K562 (cell line): ENCODE results near the gene CPLX3. TPM values are rescaled to one million over a fixed set of nuclear protein-coding genes. Genes with fewer than 3 reads are reported as not detected.

Source experiments
- ATAC-seq: fragments of 200-7000 bp; cut with Tn5 transposase; 3 replicates; pipeline ENCODE4 v1.9.1; 2020; ENCODE audit warnings: moderate library complexity
- BruUV-seq: library from RNA; stranded (reverse); fragments of 400-500 nt; replicated peaks from 2 replicates; lab custom pipeline; 2021; lab: Mats Ljungman, UMichigan
- CTCF ChIA-PET: fragments of 300-600 bp; formaldehyde crosslinking; extraction: SDS; loops from one replicate; lab custom pipeline; 2021; ENCODE audit warnings: low intra/inter-chr PET ratio; lab: Yijun Ruan, JAX
- POLR2A ChIA-PET: fragments of 300-600, 350-650 bp; sonication (Branson Sonifier 250); formaldehyde crosslinking; extraction: SDS; loops from one replicate; lab custom pipeline; 2021; ENCODE audit warnings: antibody characterized with exemption, inconsistent platforms; lab: Yijun Ruan, JAX
- DNase-seq, 4 experiments: peaks; one replicate each; pipeline versions ENCODE4 v3.0.0 to v3.0.0-alpha.2; 2011 to 2018; ENCODE audit warnings: low spot score in 3 of 4, mixed read lengths in 3 of 4; ENCODE audit errors: extremely low read depth in 1 of 4
- FAIRE-seq: peaks from 2 replicates; lab custom pipeline; 2011; peaks lifted over from hg19 to GRCh38; lab: Jason Lieb, UNC
- H2AFZ ChIP-seq: 2 replicates; pipeline ENCODE4 v1.6.0; 2011; ENCODE audit warnings: low read depth, low read length, control low read depth, inconsistent platforms
- H3K27ac ChIP-seq: fragments of 200-600 bp; 3 replicates; pipeline ENCODE4 v1.8.0; 2011; ENCODE audit warnings: low read depth, mild to moderate bottlenecking, control low read depth, inconsistent platforms, low read length, moderate library complexity, mixed read lengths; ENCODE audit errors: extremely low read depth
- H3K27me3 ChIP-seq, 2 experiments: fragments of 300-600 bp in 1 of 2; 2 replicates in 1 of 2; 3 replicates in 1 of 2; pipeline versions ENCODE4 v1.6.0 to v1.8.0; 2011; ENCODE audit warnings: inconsistent platforms in 2 of 2, low read length in 2 of 2, mild to moderate bottlenecking in 1 of 2, mixed read lengths in 1 of 2, moderate library complexity in 1 of 2; ENCODE audit not compliant: control insufficient read depth in 2 of 2, insufficient read depth in 2 of 2
- H3K36me3 ChIP-seq: fragments of 300-600 bp; 3 replicates; pipeline ENCODE4 v1.8.0; 2011; ENCODE audit warnings: mild to moderate bottlenecking, low read length, inconsistent platforms; ENCODE audit not compliant: control insufficient read depth, insufficient read depth
- H3K4me1 ChIP-seq, 2 experiments: fragments of 200-600 bp in 1 of 2; replicated peaks in 1 of 2; 2 replicates in 1 of 2; 3 replicates in 1 of 2; pipeline versions ENCODE4 v1.5.1 to v1.8.0; 2011; ENCODE audit warnings: inconsistent platforms in 2 of 2, low read length in 2 of 2, mild to moderate bottlenecking in 1 of 2, mixed read lengths in 1 of 2, moderate library complexity in 1 of 2; ENCODE audit not compliant: control insufficient read depth in 2 of 2, insufficient read depth in 2 of 2
- H3K4me2 ChIP-seq: 2 replicates; pipeline ENCODE4 v1.6.1; 2011; ENCODE audit warnings: low read length, control low read depth, inconsistent platforms, mixed read lengths; ENCODE audit not compliant: insufficient read depth
- H3K4me3 ChIP-seq: fragments of 200-600 bp; sonication (generic), shearing (Covaris generic); 2 replicates; pipeline ENCODE4 v1.5.1; 2016; ENCODE audit warnings: control low read depth, inconsistent platforms
- H3K79me2 ChIP-seq: fragments of 200-600 bp; 3 replicates; pipeline ENCODE4 v1.8.0; 2011; ENCODE audit warnings: low read length, inconsistent platforms; ENCODE audit not compliant: control insufficient read depth, insufficient read depth
- H3K9ac ChIP-seq, 2 experiments: 2 replicates each; pipeline versions ENCODE4 v1.6.0 to v1.6.1; 2011; ENCODE audit warnings: low read depth in 2 of 2, low read length in 2 of 2, control low read depth in 1 of 2, inconsistent platforms in 1 of 2, mild to moderate bottlenecking in 1 of 2, mixed read lengths in 1 of 2; ENCODE audit not compliant: insufficient read depth in 1 of 2
- H3K9me1 ChIP-seq: one replicate; pipeline ENCODE4 v1.6.0; 2011; ENCODE audit warnings: inconsistent platforms, mild to moderate bottlenecking, low read length, moderate library complexity; ENCODE audit not compliant: control insufficient read depth, insufficient read depth
- H3K9me3 ChIP-seq: replicated peaks from 2 replicates; pipeline ENCODE4 v1.5.1; 2011; ENCODE audit warnings: low read depth, low read length, inconsistent platforms; ENCODE audit not compliant: control insufficient read depth, insufficient read depth
- H4K20me1 ChIP-seq: replicated peaks from 2 replicates; pipeline ENCODE4 v1.6.1; 2011; ENCODE audit warnings: low read length, inconsistent platforms, mixed read lengths; ENCODE audit not compliant: control insufficient read depth, insufficient read depth
- CTBP1 ChIP-seq: fragments of 450-650 bp; IDR thresholded peaks from 2 replicates; pipeline ENCODE4 v1.6.1; 2016; ENCODE audit warnings: borderline replicate concordance
- KDM1A ChIP-seq, 2 experiments: fragments of 450-650 bp; IDR thresholded peaks; 2 replicates each; pipeline ENCODE4 v1.6.1; 2016; ENCODE audit warnings: mild to moderate bottlenecking in 2 of 2
- POLR2G ChIP-seq: fragments of 200-400 bp; formaldehyde crosslinking; IDR thresholded peaks from 2 replicates; pipeline ENCODE4 v1.6.1; 2017; ENCODE audit warnings: low read depth, mild to moderate bottlenecking, antibody characterized with exemption, low read length, moderate library complexity
- WGBS: fragments of 100-300 bp; shearing (Covaris generic); methylation state at CpG from one replicate; pipeline ENCODE4 v1.1.6; 2016; ENCODE audit warnings: low coverage, mixed read lengths; ENCODE audit not compliant: insufficient coverage; ENCODE audit errors: missing lambda C conversion rate; 5-methylcytosine and 5-hydroxymethylcytosine counted together
- in situ Hi-C: fragments of 300-500 bp; cut with MboI; formaldehyde crosslinking; loops from 4 replicates; pipeline ENCODE4 v1.15.0; 2018; ENCODE audit warnings: inconsistent platforms, mixed read lengths
- intact Hi-C: fragments of 100-400 bp; cut with micrococcal nuclease; formaldehyde crosslinking; loops from 2 replicates; pipeline ENCODE4 v1.14.2; 2022
- polyA plus RNA-seq, 8 experiments: library from polyadenylated mRNA; depleted of rRNA in 4 of 8; stranded (reverse) in 5 of 8; unstranded in 3 of 8; fragments of >200 nt; fragmentation: Nextera tagmentation in 2 of 8; fragmentation: Illumina TruSeq in 1 of 8; extraction: Ambion mirVana in 2 of 8; extraction: Trizol in 1 of 8; gene quantifications; 2 replicates each; pipeline versions ENCODE4 v1.2.1 to v1.2.3, GENCODE V29; 2011 to 2014; ENCODE audit warnings: inconsistent platforms in 1 of 8, missing spikeins in 1 of 8
- total RNA-seq, 7 experiments: library from RNA; depleted of rRNA in 6 of 7; stranded (reverse); fragments of >200 nt in 6 of 7; fragmentation: Illumina TruSeq in 2 of 7; extraction: Trizol in 2 of 7; gene quantifications; 2 replicates each; pipeline versions ENCODE4 v1.2.1 to v1.2.3, GENCODE V29; 2011 to 2021; ENCODE audit warnings: low replicate concordance in 1 of 7

CPLX3 gene
- total and polyA plus RNA-seq, 9 of the 15 experiments (the other 6 are each of a cell fraction or from before 2014, with no cell fraction given), result not detected

DNA sequence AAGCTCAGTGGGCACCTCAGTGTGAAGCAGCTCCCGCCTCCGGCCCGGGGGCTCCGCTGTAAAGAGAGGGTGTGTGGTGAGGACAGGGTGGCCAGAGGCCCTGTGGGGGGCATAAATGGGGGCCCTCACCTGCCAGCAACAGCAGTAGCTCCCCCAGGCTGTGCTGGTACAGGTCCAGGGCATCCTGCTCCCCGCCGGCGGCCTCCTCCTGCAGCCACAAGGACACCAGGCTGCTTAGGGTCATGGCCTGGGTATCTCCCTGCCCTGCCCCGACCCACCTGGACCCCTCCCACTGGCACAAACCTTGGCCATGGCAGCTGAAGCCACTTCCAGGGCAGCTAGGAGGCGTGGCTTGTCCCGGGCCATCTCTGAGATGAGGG is 11.7 kb downstream of the CPLX3 start:
- in situ Hi-C loops, result no loop called here
- no peak for TF ChIP-seq CTBP1
- no peak for TF ChIP-seq KDM1A (IDR thresholded peaks at IDR 0.05)
- TF ChIP-seq POLR2G, result peak; percentile 29; the same call in 1 of the 2 replicates
- TF ChIP-seq, all 486 proteins: peak for 1
- DNase-seq, result no peak
- H3K79me2 ChIP-seq, result peaks cover 14% of the 10 kb centered on the region; the same call in 2 of the 3 replicates
- intact Hi-C loops, result loop anchor here (5.0 kb wide), 1 partner anchor 66 kb away; no protein-coding TSS in a partner anchor
- no peaks in the 10 kb centered on the region for H3K9me3 ChIP-seq
- H3K4me1 ChIP-seq, result peaks cover 12 to 51% of the 10 kb centered on the region in 2 experiments; a peak in 4 of 5 replicates
- FAIRE-seq, result no peak
- POLR2A ChIA-PET, result interaction anchor here (0.6 to 1.7 kb wide), 5 partner anchors 9 to 1004 kb away, joined by 3 to 5 read pairs (median 3); no protein-coding TSS in a partner anchor
- no peaks in the 10 kb centered on the region for H3K27me3 ChIP-seq
- no TSS peak for BruUV-seq
- CTCF ChIA-PET, result no interaction called here
- H3K4me2 ChIP-seq, result no peak overlapping the region
- H3K4me3 ChIP-seq, result no peak overlapping the region
- peaks cover 8% of the 10 kb centered on the region; the same call in 1 of the 2 replicates for H4K20me1 ChIP-seq
- H2AFZ ChIP-seq, result no peak overlapping the region
- H3K9me1 ChIP-seq, result peaks cover 8% of the 10 kb centered on the region
- H3K27ac ChIP-seq, result no peak overlapping the region
- ATAC-seq, result no peak
- WGBS, result 80% methylated on average over 1 of the region's 10 CpGs
- peaks cover 53% of the 10 kb centered on the region; the same call in 1 of the 3 replicates for H3K36me3 ChIP-seq
- H3K9ac ChIP-seq, result peak overlapping the region in 1 of 2 experiments; percentile 29; a peak in 1 of 4 replicates
